ENCODE measurements around the gene ZNF32.
A peak's percentile ranks its signal among the peaks of the same experiment; 100 is the strongest.

ZNF32 gene

DNA sequence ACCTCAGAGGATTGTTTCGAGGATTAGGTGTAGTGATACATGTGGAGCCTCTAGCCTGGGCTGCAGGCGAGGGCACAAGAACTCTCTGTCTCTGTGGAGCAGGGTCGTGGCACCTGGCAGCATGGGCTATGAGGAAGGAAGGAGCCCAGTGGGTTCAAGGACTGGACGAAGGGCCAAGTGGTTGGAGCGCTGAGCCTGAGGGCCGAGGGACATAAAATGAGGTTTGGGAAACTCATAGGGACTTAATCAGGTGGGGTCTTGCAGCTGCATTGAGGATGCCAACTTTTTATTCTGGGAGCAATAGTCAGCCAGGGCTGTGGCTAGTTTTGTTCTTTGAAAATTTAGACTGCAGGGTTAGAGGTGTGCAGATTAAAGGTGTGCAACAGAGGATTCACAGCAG, 33.0 kb upstream of the ZNF32 start:
- FAIRE-seq = no peak
- no peak for DNase-seq (ENCODE audit: insufficient read length, low spot score)

DNA sequence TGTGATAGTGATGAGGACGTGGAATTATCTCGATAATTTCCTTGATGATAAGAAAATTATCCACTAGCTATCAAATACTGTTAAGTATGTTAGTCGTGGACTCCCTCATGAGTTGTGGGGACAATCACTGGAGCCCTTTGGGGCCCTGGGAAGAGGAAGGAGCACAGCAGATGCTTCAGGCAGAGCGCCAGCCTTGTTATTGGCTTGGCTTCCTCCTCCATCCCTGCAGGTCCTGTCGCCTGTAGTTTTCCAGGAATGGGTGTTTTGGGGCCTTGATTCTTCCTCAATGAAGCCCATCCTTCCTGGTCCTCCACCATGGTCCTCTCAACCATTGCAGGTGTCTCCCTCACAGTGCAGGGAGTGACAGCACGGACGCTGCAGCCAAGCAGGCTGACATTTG, 32.5 kb upstream of the ZNF32 start:
- DNase-seq (ENCODE audit: insufficient read length, low spot score) (no peak), FAIRE-seq (no peak)

DNA sequence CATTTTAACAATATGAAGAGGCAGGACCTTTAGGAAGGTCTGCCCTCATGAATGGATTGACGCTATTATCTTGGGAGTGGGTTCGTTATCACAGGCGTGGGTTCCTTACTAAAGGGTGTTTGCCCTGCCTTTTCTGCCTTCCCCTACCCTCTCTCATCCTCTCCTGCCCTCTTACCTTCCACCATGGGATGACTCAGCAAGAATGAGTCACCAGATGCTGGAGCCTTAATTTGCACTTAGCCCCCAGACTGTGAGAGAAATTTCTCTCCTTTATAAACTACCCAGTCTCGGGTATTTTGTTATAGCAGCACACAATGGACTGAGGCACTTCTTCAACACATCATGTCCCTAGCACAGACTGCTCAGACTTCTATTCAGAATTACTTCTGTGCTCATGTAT, 31.4 kb upstream of the ZNF32 start:
- DNase-seq (ENCODE audit: insufficient read length, low spot score) (no peak), FAIRE-seq (no peak)

DNA sequence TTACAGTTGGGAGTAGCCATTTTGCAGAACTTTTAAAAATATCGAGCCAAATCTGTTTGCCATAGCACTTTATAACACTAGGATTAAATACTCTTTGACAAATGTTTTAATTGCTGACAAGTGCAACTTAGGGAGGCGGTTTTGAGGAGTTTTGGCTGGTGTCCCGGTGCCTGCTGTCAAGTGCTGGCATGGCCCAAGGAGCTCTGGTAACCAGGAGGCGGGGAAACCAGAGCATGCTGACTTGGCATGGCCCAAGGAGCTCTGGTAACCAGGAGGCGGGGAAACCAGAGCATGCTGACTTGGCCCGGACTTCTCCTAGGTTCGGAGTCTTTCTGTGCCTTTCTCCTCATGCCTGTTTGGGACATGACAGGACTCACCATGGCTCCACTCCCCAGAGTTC, 30.8 kb upstream of the ZNF32 start:
- no peak for FAIRE-seq
- no peak for DNase-seq (ENCODE audit: insufficient read length, low spot score)

DNA sequence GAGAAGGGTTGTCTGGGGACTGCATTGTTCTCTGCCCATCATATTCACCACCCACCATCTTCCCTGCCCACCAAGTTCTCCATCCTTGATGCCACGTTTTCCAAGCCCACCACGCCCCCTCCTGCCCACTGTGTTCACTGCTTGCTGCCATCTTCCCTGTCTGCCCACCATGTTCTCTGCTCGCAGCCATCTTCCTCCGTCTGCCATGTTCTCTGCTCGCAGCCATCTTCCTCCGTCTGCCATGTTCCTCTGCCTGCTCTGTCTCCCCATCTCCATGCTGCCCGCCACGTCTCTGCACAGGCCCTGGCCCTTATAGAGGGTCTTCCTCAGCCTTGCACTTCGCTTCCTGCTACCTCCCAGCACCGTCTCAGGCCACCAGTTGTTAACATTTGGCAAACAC, 30.0 kb upstream of the ZNF32 start:
- FAIRE-seq (no peak), DNase-seq (ENCODE audit: insufficient read length, low spot score) (no peak)

DNA sequence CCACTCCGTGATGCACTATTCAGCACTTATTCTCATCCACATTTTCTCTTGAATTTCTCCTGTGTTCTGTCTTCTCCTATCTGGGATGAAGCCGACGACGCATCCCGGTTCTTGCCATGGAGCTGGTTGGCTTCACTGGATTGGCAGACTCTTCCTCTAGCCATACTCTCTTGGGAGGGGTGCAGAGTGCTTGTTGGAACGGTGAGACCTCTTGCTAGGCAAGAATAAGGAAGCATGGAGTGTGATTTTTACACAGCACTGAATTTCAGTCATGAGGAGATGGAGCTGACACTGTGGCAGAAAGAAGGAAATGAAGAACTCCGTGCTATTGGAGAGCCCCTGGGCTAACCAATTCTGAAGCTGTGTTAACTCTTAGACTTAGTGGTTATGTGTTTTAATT, 28.2 kb upstream of the ZNF32 start:
- no peak for DNase-seq (ENCODE audit: insufficient read length, low spot score)
- FAIRE-seq = no peak

DNA sequence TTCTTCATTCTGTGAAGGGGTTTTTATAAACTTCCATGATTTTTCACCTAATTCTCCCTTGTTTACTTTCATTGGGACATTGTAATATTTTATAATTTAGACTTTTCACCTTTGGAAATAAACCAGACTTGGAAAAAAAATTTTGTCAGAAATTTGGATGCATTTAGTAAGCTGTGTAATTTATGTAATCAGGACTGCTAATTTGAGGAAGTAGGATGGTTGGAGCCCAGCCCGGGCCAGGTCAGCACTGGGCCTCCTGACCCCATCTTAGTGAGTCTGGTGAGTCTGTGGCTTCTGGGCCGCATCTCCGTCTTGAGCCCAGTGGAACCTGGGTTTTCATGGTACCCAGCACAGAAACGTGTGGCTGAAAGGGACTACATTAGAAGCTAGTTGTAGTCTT, 27.6 kb upstream of the ZNF32 start:
- no peak for FAIRE-seq

DNA sequence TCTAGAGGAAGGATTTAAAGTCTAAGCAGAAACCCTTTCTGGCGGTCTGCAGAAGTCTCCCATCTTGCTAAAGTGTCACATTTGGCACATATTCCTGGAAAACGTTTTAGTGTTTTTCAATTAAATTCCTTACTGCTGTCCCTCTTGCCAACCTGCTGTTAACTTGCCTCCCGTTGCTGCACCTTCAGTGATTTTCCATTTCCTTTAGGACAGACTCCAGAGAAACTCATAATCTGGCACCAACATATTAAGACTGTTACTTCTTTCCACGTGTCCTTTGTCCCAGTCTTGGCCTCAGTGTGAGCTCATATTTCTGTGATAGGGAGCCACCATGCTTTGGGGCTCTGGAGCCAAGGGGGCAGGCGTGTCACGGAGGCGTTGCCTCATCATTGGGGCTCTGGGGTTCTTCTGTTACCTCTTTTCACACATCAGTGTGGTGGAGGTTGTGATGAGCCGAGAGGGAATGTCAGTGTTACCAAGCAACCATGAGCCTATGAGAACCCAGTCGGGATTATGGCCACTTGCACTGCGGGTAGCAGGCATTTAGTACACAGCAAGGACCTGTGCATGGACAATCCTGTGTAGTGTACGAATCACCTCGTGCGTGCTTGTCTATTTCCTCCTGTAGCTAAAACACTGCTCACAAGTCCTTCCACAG, 26.0 kb upstream of the ZNF32 start:
- FAIRE-seq (no peak), DNase-seq (ENCODE audit: insufficient read length, low spot score) (no peak)

More for the DNA sequence above, 27.6 kb upstream of the ZNF32 start:
- DNase-seq (ENCODE audit: insufficient read length, low spot score) = no peak

DNA sequence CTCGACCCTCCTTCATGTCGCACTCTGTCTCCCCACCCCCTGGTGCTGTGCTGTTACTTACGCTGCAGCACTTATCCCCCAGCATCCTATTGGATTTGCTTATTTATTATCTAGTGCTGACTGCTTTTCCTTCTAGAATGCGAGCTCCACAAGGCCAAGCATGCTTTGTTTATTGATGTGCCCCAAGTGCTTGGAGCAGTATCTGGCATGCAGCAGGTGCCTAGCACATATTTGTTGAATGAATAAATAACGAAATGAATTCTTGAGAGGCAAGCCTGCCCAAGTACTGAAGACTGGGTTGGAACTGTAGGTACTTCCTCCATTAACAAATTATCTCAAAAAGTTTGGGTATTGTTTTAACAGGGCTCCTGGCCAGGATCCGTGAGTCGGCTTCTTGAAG, 24.8 kb upstream of the ZNF32 start:
- DNase-seq (ENCODE audit: insufficient read length, low spot score) (no peak), FAIRE-seq (no peak)

DNA sequence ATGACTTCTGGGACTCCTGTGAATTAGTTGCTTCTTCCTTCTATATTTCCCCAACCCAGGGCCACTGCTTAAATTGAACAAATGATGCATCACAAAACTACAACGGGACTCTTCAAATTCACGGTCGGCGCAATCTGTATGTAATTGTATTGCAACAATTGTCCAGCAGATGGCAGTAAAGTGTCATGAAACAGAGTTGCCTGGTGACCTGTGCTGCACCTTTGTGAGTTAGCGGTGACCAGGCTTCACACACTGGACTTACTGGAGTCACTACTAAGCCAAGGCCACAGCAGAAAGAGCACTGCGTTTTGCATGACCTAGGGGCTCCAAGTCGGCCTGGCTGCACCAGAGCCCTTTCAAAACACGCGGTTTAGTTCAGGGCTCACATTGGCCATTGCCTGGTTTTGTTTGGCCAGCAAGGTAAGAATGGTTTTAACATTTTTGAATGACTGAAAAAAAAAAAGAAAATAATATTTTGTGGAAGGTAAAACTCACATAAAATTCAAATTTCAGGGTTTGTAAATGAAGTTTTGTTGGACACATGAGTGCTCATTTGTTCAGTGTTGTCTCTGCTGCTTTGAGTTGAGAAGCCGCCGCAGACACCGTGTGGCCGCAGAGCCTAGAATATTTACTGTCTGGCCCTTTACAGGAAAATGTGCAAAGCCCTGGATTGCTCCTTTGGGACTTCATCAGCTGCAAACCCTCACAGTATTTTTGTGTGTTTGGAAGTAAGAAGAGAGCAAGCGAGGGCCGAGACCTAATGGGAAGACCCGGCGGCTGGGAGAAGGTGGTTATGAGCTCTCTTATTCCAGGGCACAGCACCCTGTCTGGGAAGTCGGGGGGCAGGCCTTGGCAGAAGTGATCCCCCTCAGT, 23.2 kb upstream of the ZNF32 start:
- FAIRE-seq = peak; percentile 97

DNA sequence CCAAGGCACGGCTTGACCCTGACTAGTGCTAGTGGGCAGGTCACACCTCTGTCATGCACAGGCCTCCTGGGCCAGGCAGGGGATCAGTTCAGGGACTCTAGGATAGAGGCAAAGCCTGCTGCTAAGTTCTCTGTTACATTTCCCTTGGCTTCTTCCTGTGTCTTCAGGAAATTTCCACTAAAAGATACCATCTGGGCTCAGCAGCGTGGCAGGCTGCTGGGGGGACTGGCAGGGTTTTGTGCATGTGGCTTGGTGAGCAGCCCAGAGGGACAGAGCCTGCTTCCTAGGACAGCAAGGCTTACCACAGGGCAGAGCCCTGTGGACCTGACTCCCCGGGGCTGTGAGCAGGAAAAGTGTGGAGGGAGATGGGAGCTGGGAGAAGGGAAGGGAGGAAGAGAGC, 20.7 kb upstream of the ZNF32 start:
- no peak for FAIRE-seq
- DNase-seq (ENCODE audit: insufficient read length, low spot score) = no peak

More for the DNA sequence above, 23.2 kb upstream of the ZNF32 start:
- DNase-seq (ENCODE audit: insufficient read length, low spot score) = peak; percentile 87

DNA sequence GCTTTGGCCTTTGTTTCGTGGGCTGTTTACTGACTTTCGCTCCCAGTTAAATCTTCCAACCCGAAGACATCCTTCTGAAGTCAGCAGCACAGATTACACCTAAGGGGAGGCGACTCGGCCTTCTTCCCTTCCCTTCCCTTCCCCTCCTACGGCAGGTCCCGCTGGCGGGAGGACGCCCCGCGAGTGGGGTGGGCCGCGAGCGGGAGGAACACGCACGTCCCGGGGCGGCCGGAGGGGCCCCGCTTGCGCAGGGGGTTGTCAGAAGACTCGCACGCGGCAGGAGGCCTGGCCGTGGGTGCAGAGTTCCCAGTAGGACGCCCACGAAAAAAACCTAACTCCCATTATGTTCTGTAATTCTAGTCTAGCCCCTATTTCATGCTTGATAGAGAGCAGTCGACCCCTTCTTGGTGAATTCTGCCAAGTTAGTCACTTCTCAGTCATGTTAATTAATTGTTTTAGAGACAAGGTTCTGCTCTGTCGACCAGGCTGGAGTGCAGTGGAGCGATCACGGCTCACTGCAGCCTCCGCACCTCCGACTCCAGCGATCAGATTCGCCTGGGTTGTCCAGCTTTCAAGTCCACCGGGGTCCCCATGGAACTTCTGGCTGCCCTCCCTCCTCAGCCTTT, 19.2 kb upstream of the ZNF32 start:
- no peak for DNase-seq (ENCODE audit: insufficient read length, low spot score)
- no peak for FAIRE-seq

DNA sequence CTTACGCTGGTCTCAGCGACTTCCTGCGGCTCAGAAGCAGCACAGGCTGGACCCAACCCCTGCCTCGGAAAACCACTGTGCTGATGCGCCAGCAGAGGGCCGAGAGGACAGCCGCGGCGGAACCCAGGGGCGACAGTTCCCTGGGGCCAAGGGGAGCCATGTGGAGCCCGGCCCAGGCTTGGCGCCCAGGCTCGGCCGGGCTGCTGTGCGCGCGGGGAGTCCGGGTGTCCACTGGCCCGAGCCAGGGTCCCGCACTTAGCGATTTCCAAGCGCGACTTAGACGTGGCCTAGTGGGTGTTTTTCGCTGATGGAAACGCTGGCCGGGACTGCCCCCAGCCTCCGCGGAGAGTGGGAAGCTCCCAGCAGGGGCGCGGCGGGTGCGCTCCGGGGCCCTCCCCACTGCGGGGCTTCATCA, 18.6 kb upstream of the ZNF32 start:
- DNase-seq (ENCODE audit: insufficient read length, low spot score) (no peak), FAIRE-seq (no peak)

DNA sequence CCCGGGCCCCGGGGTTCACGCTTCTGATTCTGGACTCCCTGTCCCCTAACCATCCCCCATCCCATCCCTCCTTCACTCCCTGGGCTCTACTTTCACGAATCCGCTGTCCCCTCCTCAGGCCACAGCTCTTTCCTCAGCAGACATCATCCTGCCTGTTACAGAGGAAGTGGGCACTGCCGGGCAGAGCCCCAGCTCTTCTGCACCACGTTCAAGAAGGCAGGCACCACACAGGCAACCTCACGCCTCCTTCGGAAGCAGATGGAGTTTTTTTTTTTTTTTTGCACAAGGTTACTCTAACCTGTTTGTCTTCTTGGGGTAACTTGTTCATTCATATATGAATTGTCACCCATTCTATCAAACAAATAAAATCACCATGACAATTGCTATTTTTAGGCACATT, 17.9 kb upstream of the ZNF32 start:
- DNase-seq (ENCODE audit: insufficient read length, low spot score) = no peak
- FAIRE-seq = no peak

DNA sequence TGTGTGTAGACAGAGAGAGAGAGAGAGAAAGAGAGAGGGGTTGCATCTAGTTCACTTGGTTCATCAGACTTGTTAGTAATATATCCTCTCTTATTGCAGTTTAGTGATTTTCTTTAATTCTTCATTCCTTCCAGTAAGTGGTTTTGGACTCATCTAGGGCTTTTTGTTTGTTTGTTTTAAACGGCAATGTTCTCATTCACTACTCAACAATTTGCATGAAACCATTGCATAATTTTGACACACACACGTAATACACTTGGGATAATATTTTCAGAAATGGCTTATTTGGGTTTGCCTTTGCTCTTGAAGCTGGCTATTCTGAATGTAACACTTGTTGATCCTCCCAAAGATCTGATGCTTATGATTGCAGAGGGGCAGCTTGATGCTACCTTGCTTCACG, 16.4 kb upstream of the ZNF32 start:
- DNase-seq (ENCODE audit: insufficient read length, low spot score) = no peak

DNA sequence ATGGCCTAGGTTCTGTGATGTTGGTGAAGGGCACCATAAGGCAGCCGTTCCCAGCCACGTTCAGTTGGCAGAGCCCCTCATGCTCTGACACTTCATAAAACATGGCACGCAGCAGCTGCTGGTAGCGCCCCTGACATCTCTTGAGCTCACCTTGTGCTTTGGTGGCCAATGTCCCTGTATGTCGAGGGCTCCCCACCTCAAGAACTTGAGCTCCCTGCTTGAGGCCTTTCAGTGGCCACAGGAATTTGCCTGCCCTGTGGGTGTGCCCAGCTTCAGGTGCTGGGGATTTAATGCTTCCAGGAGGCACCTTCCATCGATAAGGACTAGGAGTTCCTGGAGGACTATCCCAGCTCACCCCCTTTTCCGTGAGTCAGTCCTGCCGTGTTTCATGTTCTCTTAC, 9.5 kb upstream of the ZNF32 start:
- DNase-seq (ENCODE audit: insufficient read length, low spot score) (no peak), FAIRE-seq (no peak)

More for the DNA sequence above, 16.4 kb upstream of the ZNF32 start:
- FAIRE-seq = no peak

DNA sequence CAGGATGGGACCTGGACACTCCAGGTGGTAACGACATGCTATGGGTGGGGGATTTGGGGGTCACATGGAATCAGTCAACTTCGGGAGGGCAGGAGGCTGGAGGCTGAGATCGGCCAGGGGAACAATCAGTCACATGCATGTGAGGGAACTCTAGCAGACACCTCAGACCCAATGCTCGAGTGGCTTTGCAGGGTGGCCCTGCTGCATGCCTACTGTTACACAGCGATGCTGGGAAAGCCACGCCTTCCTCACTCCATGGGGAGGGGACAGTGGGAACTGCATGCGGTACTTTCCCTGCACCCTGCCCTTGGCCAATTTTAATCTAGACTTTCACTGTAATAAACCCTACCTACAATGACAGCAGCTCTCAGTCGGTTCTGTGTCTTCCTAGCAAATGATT, 6.6 kb upstream of the ZNF32 start:
- DNase-seq (ENCODE audit: insufficient read length, low spot score) = no peak
- FAIRE-seq = peak; percentile 48

DNA sequence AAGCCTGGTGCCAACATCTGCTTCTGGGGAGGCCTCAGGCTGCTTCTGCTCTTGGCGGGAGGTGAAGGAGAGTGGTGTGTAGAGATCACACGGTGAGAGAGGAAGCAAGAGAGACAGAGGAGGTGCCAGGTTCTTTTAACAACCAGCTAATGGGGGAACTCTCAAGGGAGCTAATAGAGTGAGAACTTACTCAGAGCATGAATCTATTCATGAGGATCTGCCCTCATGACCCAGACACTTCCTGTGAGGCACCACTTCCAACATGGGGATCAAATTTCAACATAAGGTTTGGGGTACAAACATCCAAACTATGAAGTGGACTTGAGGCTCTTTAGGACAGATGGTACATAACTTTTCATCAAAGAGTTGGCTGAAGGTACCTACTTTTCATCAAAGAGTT, 5.1 kb upstream of the ZNF32 start:
- no peak for FAIRE-seq
- DNase-seq (ENCODE audit: insufficient read length, low spot score) = no peak

DNA sequence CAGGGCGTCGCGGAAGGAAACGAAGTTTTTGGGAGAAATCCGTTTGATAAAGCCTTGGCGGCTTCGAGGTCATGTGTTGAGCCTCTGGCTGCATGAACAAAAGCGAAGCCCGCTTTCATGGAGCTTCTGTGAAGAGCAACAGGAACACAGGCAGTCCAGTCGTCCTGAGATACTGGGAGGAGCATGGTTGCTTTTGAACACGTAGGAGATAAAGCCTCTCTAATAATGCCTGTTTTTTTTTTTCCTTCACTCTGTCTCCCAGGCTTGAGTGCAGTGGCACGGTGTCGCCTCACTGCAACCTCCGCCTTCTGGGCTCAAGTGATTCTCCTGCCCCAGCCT, 473 bp upstream of the ZNF32 start:
- FAIRE-seq (no peak), DNase-seq (ENCODE audit: insufficient read length, low spot score) (no peak)

DNA sequence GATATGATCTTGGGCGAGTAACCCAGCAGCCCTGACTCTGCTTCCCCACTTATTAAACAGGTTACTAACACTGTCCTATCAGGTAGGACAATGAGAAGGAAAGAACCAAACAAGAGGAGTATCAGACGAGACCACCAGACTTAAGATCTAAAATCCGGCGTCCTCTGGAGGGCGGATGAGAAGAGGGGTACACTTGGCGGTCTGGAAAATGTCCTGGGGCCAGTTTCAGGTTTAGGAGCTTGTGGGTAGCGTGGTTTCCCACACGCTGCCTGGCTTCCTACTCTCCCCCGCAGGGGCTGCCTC, 635 bp downstream of the ZNF32 start:
- FAIRE-seq = no peak
- DNase-seq (ENCODE audit: insufficient read length, low spot score) = no peak

DNA sequence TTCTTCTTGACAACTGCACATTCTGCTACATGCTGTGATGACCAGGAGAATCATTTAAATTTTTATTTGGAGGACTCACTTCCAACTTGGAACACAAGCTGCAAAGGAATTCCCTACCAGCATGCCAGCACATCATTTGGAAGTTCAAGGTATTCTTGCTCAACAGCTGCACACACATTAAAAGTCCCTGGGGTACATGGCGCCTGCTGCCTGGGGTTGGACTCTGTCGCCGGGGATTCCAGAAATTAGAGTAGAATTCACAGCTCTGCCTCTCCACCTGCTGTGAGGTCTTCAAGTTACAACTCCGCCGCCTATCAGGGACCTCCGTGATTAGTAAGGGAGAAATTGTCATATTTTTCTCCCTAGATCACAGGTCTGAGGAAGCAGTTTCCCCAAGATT, 1.1 kb downstream of the ZNF32 start:
- no peak for FAIRE-seq

DNA sequence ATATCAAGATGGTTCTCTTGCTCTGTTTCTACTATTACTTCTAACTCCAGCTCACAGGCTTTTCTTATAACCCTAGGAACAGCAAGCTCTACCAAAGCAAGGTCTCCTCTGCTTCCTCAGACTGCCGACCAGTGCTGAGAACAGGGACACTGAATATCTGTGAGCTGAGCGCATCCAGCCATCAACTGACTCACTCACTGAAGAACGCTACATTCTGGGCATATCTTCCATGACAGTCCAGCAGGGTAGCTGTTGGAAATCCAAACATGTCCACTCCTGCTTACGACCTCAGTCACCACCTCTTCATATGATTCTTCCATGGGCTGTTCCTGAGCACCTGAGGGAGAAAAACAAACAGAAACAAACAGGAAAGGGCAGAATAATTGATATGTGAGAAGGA, 2.8 kb downstream of the ZNF32 start:
- FAIRE-seq (no peak), DNase-seq (ENCODE audit: insufficient read length, low spot score) (no peak)

More for the DNA sequence above, 1.1 kb downstream of the ZNF32 start:
- no peak for DNase-seq (ENCODE audit: insufficient read length, low spot score)
